ENCODE results near the gene CDH13.

GRCh38 chr16:83724585-83724984 lies 1097.8 kb downstream of the CDH13 start:
- no peak for TF ChIP-seq POLR2A (IDR thresholded peaks at IDR 0.05)
- no peak for TF ChIP-seq CTCF (IDR thresholded peaks at IDR 0.05)
- no peak for TF ChIP-seq EP300 (IDR thresholded peaks at IDR 0.05)
